Stimulated activated CD4-positive, alpha-beta T cell treated with anti-CD3 and anti-CD28 coated beads, Interleukin-2, amount 100 ng/mL, for 48 hours (primary cell): ENCODE data around the gene FOXA2.
"Not testable (repeated sequence)": the region's sequence is repeated elsewhere in the genome, so short reads cannot be mapped to it uniquely, and the experiment has no call there.

ENCODE experiments used
- DNase-seq, 2 donors: peaks; one replicate each; pipeline ENCODE4 v3.0.0-alpha.2; 2020

The FOXA2 gene

GRCh38 chr20:22567944-22568871, 16.2 kb downstream of the FOXA2 start:
- no peak for DNase-seq

DNA sequence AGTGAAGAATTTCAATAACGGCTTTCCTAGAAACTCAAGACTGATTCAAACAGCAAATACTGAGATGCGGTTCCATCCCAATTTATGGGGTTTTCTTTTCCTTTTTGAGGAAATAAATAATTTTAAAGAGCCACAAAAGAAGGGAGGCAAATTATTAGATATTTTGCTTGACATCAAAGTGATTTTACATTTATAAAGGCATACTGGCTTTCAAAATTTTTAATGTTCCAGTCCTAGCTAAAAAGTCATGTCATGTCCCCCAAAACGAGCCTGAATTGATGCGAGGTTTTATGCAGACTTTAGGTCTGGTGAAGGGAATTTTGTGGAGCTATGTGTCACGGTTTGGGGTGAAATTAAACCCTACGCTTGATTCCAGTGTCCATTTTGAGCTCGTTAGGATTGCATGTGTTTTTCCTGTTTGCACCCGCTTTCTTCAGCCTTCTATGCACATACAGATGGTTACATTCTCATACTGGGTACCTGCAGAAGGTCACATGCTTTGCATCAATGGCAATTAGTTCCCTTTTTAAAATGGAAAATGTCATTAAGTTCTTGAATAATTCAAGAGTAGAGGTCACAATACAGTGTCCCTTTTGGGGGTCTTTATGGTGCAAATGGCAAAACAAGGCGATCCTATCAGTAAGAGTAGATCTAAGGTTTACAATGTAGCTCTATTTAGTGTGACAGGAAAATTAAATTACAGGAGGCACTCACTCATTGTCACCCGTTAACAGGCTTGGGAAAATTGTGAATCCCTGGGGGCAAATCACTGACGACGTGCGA, 17.3 kb downstream of the FOXA2 start:
- DNase-seq = no peak

DNA sequence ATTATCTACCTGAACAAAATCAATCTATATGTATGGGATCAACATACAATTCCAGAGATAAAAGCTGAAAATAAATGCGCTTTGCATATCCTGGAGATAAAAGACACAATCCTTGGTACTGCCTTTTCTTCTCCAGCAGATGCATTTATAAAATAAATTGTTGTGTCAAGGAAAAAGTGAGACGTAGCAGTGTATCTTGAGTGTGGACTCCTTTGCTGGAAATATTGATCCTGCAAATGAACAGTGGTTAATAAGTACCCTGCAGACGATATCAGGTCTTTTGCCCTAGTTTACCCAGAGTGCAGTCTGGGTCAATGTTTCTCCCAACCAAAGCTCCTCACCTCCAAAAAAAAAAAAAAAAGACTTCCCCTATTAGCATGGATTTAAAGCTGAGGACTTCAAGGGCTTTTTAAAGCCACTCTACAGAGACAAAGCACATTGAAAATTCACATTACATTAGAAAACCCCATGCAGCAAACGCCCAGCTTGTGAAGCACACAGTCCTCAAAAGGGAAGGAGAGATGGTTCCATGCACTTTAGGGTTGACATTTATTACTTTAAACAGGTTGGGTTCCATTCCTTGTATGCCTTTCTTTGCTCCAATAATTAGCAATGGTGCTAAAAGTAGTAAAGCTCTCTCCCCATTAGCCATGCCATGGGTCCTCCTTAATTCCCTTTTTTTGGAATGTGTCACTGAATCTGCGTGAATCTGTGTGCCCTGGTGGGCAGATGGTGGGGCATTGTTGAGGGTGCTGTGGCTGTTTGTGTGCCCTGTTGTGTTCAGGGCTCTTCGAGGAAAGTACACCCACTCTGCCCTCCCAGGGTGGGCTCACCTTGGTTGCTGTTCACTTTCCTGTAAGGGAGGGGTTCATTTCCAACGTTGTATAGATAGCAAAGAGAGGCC, 21.1 kb downstream of the FOXA2 start:
- no peak for DNase-seq

DNA sequence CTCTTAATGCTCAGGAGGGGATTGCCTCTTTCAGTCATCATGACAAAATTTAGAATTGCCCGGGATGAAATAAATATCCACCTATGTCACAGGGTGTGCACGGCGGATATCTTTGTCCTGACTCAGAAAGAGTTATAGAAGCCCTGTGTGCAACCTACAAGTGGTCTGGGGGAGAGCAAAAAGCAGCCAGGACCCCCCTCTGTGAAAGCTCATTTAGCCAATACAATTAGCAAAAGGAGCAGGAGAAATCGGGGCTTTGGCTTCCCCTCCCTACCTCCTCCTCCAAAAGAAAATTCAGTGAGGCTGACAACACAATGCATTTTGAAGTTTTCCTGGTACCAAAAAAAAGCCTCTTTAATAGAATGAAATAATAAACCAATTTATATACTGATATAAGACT, 21.8 kb downstream of the FOXA2 start:
- DNase-seq = no peak

- DNase-seq = no peak
Measured at GRCh38 chr20:22561965-22562577, 22.3 kb downstream of the FOXA2 start.

GRCh38 chr20:22560817-22561216, 23.6 kb downstream of the FOXA2 start:
- DNase-seq = no peak

- no peak for DNase-seq
Measured at GRCh38 chr20:22559711-22560318, 24.6 kb downstream of the FOXA2 start.

DNA sequence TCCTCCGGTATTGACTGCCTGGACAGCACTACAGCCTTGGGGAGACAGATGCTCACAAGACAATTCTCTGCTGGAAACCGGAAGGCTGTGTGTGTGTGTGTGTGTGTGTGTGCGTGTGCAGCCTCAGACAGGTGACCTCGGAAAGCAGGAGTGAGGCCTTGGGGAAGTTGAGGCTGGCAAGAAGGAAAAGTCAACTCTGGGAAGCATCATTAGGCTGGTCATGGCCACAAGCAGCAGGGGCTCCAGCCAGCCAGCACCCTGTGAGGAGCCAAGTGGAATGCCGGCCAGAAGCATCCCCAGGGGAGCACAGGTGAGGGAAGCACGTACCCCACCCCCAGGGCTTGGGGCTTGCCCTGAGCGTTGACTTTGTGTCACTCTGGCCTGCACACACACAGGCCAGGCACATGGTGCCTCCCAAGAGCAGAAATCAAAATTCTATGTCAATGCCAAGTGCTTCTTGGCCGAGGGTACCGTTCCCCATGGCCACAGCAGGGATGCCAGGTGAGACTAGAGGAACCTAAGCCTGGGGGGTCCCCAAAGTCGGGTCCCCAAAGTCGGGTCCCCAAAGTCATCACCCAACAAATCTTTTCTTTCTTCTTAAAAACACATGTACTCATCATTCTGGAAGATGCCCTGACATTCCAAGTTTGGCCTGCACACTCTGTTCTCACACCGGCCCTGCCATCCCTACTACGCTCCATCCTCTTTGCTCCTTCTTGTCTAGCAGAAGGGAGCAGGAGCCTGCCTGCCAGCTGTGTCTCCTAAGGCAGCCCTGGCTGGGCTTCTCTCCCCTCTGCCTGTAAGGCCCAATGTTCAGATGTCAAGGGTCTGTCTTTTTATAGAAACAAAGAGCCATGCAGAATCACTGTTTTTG, 26.7 kb downstream of the FOXA2 start:
- no peak for DNase-seq

- no peak for DNase-seq
Measured at GRCh38 chr20:22556565-22557056, 27.8 kb downstream of the FOXA2 start.

GRCh38 chr20:22555791-22556564, 28.4 kb downstream of the FOXA2 start:
- no peak for DNase-seq

DNA sequence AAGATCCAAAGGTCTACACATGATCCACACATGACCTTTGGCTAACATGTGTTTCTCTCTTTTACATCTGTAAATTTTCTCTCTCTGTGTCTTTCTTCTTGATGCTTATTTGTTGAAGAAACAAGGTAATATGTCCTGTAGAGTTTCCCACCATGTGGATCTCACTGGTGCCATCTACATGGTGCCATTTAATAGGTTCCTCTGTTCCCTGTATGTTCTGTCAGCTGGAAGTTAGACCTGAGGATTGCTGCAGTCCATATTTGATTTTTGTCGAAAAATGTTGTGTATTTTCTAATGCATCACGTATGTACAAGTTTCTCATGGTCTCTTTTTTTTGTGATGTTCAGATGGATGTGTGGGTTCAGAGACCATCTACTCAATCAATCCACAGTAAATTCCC, 30.0 kb downstream of the FOXA2 start:
- DNase-seq = no peak

GRCh38 chr20:22550514-22550913, 33.9 kb downstream of the FOXA2 start:
- DNase-seq = not testable (repeated sequence)

DNA sequence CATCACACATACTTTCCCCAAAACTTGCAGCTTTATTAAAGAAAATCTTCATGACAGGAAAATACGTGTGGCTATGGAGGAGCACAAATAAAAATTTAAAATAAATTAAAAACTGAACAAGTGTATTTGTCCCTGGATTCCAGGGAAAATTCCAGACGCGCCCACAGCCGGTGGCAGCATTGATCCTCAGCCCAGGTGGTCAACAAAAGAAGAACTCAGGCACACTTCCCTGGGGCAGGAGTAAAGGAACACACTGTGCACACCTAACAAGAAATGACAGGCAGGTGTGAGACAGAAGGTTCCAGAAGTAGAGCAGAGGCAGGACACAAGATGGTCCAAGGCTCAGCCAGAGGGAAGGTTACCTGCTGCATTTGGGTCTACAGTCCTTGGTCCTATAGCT, 36.3 kb downstream of the FOXA2 start:
- no peak for DNase-seq

- no peak for DNase-seq
Measured at GRCh38 chr20:22546344-22546743, 38.0 kb downstream of the FOXA2 start.

GRCh38 chr20:22545045-22545444, 39.3 kb downstream of the FOXA2 start:
- no peak for DNase-seq

DNA sequence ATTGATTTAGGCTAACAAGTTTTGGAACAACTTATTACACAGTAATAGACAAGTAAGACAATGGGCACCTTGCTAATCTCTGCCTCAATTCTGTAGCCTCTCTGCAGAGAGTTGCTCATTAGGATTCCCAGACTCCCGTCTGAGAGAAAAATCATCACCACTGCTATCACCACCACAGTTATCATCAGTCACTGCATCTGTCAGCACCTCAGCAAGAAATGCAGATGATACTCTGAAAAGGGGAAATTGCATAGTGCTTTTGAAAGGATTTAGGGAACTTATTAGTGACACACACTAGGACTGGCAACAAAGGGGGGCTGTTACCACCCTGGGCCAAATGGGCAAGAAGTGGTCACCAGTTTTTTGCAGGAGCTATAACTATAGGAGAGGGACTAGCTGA, 39.9 kb downstream of the FOXA2 start:
- DNase-seq = no peak

DNA sequence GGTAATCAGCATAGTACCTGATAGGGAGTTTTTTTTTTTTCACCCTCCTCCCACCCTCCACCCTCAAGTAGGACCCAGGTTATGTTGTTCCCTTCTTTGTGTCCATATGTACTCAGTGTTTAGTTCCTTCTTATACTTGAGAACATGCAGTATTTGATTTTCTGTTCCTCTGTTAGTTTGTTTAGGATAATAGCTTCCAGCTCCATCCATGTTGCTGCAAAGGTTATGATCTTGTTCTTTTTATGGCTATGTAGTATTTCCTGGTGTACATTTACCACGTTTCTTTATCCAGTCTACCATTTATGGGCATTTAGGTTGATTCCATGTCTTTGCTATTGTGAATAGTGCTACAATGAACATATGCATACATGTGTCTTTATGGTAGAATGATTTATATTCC, 41.9 kb downstream of the FOXA2 start:
- no peak for DNase-seq

GRCh38 chr20:22540832-22541231, 43.5 kb downstream of the FOXA2 start:
- no peak for DNase-seq

DNA sequence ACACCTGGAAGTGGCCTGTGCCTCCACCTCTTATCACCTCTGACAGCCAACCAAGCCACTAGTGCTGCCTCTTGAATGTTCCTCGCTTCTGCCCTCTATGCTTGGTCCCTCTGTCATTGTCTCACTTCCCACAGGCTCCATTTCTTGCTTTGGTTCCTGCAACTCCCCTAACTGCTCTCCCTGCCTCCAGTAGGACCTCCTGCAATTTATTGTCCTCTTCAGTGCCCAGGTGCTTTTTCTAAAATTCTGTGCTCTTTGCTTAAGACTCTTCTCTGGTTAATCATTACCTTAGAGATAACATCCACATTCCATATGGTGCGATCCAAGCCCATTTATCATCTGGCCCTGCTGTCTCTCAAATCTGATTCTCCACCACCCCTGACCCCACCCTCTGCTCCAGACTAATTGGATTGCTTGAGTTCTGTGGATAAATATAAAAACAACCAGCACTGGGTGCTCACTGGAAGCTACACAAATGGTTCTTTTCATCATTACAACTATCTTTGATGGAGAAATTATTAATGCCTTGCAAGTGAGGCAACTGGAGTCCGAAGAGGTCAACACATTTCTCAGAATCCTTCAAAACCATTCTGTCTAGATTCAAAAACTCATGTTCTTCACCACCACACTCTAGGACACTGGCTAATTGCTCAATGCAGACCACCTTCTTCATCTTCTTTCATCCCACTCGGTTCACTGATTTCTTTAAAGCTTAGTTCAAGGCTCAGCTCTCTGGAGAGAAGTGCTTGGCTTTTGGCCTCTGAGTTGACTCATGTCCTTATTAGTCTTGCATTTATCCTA, 47.2 kb downstream of the FOXA2 start:
- no peak for DNase-seq
